Right renal pelvis (tissue), 4 donors: ENCODE data around the gene FAAP100. TPM values are rescaled to one million over a fixed set of nuclear protein-coding genes. Genes with fewer than 3 reads are reported as not detected.
A peak's percentile ranks its signal among the peaks of the same experiment; 100 is the strongest.

ENCODE experiments used
- DNase-seq, 4 donors: peaks; one replicate each; pipeline ENCODE4 v3.0.0-alpha.2; 2013; ENCODE audit warnings: low read depth in 4 of 4, low spot score in 3 of 4, missing footprints in 1 of 4
- polyA plus RNA-seq, 4 donors: library from polyadenylated mRNA; unstranded; fragments of 120-200 nt; gene quantifications; one replicate each; pipeline ENCODE4 v1.2.1, GENCODE V29; 2013; ENCODE audit not compliant: insufficient read length in 4 of 4

FAAP100 gene
- polyA plus RNA-seq, 4 donors, result 23.5 to 31.1 (median 25.0) TPM

DNA sequence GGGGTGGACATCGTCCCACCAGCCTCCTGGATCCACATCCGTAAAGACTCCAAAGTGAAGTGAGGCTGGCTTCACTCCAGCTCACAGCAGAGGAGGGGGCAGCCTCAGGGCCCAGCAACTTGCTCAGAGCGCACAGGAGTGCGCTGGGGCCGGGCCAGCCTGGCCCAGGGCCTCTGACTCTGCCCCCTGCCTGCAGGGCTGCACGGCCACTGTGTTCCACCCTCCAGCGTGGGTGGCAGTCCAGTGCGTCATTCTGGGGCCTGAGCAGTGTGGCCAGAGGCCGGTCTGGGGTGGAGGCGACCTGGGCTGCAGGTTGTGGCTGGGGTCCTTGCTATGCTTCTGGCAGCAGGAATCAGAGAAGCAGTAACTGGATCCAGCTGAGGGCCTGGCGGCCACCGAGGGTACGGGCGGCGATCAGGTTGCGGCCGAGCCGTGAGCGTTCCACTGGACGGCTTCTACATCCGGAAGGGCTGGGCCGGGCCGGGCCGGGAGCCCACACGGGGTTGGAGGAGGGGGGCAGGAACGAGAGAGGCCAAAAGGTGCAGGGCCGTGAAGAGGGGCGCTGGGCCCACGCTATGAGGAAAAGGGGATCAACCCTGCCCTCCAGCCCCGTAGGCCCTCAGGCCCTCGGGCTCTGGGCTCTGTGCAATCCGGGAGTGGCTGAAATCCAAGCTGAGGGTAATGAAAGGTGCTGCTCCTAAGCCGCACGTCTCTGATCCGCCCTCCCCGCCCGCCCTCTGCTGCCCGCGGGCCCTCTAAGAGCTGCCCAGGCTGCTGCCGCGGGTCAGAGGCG, 24.4 kb downstream of the FAAP100 start, which contains the start of gene FSCN2:
Gene FSCN2 (plus strand): TSS at position 787 of the 793 bp plus-strand sequence. CDS start 155 bp downstream, outside the sequence.
- DNase-seq, result no peak

DNA sequence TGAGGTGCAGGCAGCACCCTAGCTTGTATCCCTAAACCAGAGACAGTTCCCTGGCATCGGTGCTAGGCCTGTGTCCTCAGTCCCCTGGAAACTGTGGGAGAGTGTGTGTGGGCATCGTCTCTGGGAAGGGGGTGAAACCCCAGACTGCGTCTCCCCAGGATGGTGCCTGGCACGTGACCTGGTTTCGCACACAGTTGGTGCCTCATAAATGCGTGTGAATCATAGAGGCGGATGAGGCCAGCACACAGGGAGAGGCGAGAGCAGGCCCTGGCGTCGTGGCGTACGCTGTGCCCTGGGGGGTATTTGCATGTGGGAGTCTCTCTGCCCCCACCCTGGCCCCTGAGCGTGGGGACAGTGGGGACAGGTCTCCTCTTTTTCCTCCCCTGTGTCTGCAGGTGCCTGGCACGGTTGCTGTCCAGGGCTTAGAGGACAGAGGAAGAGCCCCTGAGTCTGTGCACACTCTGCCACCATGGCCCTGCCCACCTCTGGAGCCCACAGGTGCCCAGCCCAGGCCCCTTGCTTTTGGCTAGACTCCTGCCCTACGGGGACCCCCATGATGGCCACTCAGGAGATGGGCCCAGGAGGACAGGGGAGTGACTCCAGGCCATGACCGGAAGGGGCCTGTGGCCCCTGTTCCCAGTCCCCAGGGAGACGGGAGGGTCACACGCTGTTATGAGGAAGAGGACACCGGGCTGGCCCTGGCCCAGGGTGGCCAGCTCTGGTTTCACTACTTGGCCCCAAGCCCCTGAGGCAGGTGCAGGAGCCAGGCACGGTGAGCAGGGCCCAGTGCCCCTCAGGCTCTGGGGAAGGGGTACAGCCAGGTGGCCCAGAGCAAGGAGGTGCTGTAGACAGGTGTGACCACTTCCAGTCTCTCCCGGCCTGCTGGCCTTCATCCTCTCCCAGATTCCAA, 25.2 kb downstream of the FAAP100 start:
- DNase-seq, result no peak

DNA sequence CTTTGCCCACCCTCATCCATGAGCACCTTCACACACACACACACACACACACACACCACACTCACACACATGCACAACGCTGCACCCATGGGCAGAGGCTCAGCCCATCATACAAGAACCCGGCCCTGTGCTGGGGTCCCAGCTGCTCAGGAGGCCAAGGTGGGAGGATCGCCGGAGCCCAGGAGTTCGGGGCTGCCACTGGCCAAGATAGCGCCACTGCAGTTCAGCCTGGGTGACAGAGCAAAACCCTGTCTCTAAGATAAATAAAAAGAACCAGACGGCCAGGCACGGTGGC, 27.3 kb downstream of the FAAP100 start:
- no peak for DNase-seq

DNA sequence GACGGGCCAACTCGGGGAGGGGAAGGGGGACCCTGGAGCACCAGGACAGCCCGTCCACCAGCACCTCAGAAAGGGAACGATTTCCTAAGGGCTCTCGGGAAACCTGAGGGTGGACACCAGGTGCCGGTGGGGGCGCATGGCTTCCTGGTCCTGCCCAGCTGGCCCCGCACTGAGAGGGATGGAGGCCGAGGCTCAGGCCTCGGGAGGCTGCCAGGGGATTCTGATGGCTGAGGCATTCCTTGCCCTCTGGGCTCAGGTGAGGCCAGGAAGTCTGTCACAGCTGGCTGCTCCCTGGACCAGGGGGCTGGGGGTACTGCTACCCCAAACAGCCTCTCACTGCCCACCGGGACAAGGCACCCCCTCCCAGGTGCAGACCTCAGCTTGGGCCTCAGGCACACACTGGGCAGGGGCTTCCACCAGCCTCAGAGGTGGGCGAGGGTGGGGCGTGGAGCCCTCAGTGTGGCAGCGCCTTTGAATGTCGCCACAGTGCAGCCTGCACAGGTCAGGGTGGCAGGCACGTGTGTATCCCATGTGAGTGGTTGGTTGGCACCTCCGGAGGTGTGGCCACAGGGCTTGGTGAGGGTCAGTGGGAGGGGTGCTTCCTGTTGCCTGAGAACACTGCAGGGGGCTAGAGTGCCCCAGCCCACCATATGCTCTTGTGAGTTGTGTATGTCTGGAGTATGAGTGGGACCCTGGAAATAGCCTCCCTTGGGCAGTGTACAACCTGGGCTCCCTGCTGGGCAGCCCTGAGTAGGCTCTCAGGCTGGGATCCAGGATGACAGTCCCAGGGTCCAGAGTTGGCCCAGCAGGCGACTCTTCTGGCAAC, 27.9 kb downstream of the FAAP100 start:
- DNase-seq, result no peak

DNA sequence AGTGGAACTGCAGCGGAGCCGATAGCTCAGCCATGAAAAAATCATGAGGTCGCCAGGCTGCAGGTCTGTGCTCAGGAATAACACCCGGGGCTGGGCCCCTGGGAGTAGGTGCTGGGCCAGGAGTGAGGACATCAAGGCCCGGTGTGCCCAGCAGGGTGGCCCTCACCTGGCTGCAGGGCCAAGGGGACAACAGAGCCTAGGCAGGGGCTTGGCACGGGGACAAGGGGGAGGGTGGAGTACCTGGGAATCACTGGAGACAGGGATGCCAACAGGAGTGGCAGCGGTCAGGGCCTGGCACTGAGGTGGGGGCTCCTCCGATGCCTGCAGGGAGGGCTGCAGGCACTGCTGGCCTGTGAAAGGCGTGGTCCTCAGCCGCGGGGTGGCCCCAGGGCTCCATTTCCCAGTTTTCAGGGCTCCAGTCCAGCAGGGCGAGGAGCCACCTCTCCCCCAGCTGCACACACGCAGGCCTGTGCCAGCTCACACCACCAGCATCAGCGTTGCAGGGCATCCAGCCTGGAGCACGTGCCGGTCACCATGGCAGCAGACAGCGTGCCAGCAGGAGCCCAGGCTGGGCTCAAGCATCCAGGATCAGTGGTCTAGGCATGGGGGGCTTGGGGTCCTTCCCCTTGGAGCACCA, 28.6 kb downstream of the FAAP100 start:
- no peak for DNase-seq

DNA sequence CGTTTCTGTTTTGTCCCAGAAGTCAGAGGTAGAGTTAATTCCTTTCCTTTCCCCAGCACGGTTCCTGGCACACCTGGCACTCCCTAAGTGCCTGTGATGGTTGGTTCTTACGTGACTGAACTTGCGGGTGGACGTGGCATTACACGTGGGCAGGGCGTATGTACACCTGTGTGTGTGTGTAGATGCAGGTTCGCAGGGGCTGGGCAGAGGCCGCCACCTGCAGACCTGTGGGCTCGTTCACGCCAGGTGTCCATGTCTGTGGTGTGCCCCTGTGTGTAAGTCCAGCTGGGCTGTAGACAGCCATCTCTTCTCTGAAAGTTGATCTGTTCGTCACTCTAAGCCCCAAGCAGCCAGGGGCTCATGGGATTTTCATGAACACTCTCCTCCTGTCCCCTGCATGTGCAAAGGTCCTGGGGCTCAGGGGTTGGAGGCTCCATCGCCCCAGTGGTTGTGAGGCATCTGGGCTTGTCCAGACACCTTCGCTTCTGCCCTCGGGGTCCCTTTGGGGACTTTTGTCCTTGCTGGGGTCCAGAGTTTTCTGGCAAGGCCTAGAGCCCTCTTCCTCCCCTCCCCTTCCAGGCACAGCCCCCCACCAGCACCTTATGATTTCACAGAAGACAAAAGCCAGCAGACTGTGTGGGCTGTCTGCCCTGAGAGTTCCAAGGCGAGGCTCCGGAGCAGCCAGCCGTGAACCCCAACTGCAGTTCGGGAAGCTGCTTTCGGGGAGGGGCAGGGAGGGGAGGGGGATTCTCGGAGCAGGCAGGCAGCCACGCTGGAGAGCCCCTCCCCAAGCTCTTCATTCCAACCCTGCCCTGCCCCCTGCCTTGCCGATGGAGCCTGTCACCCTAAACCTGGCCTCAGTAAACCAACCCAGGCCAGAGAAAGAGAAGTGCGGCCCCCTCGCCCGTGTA, 29.4 kb downstream of the FAAP100 start:
- DNase-seq, result peak in 2 of 4 donors; percentile 74 to 80

DNA sequence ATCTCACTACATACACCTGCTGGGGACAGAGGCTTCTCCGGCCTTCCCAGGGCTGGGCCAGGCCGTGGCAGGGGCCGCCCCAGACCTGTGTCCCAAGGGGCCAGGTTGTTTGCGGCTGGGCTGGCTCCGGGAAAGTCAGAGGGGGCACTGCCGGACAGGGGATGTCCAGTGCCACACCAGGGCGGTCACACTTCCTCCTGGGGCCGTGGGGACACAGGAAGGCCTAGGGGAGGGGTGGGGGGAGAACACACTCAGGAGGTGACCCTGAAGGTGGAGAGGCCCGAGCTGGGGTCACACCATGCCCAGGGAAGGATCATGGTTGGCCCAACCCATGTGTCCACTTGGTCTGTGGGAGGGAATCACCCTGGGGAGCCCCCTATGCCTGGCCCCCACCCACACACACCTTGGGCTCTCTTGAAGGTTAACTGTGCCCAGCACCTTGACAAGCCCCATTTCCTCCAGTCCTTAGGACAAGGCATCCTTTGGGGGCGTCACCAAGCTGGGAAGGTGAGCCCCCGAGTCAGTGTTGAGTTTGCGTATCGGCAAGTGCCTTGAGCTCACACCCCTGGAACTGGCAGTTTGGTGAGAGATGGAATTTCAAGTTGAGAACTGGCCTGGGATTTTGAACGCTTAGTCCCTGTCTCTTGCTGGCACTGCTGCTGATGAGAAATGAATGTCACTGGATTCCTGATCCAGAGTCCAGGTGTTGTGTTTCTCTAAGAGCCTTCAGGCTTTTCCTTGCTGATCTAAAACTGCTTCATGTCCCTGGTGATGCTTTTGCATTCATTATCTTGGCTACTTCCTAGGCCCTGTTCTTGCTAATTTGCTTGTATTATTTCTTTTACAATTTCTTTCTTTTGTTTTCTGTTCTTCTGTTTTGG, 31.9 kb downstream of the FAAP100 start:
- no peak for DNase-seq

DNA sequence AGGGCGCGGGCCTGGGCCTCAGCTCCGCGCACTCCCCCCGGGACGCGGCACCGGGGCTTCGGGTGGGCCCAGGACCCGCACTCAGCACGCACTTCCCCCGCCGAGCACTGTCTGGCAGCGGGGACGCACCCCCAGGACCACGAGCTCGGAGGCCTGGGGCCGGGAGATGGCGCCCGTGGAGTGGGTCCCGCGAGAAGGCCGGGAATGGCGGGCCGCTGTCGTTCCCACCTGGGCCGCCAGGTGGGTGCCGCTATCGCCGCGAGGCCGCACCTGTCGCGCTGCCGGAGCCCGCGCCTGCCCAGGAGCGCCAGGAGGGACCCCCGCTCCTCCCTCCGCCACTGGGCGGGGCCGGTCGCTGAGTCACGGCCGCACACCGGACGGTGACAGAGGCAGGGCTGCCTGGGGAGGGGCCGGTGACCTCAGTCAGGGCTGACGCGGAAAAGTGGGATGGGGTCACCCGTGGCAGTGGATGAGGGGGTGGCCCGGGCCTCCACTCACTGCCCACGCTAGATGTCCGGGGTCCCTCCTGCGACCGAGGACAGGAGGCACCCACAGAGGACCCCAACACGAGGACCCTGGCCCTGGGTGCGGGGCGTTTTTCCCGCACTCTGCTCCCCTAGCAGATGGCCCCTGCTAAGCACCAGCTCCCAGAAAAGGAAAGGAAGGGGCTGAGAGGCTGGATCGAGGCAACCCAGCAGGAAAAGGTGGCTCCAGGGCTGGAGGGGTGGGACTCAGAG, 32.7 kb downstream of the FAAP100 start:
- DNase-seq, result no peak

DNA sequence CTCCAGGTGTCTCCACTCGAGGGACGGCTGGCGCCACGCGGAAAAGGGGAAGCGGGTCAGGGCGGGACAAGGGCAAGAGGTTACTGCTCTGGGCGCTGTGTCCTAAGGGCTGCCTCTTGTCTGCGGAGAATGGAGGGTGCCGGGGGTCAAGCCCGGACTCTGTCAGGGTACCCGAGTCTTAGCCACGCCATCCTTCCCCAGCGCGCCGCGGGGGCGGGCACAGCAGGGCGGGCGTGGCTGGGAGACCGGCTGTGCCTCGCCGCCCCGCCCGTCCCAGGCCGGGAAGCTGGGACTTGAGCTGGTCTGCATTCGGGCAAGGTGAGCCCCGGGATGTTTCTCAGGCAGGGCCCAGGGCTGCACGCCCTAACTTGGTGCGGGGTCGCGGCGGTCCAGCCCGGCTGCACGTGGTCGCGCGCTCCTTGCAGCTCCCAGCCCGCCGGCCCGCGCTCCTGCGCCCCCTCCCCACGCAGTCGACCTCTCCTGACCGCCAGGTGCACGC, 33.3 kb downstream of the FAAP100 start:
- no peak for DNase-seq

DNA sequence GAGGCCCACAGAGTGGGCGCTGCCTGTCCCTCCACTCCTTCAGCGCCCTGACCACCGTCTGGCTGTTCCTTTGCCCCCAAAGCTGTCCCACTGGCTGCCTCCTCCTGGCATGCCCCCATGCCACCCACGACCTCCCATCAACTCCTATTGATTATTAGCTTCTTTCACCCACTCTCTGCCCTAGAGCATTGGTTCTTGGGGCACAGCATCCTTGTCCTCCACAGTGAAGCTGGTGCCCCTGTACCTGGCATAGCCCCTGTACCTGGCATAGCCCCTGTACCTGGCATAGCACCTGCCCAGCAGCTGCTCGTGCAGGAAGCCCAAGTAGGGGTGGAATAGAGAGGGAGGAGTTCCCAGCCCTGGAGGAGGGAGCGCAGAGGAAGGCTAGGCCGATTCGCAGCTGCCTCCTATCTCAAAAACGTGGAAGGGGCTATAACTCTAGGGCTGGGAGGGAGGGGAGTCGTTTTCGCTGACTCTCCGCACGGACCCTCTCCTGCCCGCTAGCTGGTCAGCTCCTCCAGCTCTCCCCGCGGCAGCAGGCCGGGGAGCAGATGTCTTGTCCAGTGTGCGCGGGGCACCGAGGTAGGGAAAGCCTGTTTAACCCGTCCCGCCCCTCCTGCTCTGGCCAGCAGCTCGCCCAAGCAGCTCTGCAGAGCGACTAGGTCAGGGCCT, 33.9 kb downstream of the FAAP100 start:
- no peak for DNase-seq

DNA sequence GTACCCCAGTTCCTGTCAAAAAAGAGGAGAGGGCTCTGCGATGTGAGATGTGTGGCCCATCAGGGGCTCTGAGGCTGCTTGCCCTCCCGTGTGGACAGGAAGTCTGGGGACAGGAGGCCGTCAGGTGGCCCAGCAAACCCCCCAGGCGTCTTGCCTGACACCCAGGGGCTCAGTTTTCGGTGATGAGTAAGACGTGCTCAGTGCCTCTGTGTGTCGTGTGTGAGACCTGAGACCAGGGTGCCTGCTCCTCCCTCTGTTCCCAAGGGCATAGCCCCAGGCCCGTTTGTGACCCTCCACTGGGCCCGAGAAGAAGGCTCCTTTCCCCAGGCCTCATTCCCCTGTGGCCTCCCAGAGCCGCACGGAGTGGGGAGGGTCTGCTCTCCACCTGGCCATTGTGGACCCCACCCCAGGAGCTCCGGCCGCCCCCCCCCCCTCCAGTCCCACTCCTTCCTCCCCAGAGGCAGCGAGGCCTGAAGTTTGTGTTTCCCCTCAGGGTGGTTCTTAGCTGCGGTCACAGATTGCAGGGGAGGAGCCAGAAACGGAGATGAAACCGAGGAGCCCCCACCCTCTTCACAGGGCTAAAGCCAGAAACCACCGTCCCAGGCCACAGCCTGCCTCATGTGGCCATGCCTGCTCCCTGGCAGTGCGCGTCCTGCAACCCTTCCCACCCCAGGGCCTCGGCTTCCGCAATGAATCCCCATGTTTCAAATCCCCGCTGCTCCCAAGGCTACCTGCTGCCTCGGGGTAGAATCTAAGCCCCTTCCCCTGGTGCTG, 34.6 kb downstream of the FAAP100 start:
- DNase-seq, result no peak

DNA sequence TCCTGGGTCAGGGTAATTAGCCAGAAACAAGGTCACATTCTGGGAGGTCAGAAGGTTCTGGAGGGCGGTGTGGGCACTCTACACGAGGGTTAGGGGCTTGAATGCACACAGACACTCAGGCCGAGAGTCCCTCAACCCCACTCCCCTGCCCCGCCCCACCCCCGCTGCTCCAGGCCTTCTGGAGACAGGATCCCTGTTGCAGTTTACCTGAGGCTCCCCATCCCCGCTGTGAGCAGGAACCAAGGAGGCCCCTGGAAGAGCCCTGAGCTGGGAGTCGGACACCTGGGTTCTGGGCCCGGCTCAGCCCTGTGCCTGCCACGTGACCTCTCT, 35.2 kb downstream of the FAAP100 start:
- no peak for DNase-seq

DNA sequence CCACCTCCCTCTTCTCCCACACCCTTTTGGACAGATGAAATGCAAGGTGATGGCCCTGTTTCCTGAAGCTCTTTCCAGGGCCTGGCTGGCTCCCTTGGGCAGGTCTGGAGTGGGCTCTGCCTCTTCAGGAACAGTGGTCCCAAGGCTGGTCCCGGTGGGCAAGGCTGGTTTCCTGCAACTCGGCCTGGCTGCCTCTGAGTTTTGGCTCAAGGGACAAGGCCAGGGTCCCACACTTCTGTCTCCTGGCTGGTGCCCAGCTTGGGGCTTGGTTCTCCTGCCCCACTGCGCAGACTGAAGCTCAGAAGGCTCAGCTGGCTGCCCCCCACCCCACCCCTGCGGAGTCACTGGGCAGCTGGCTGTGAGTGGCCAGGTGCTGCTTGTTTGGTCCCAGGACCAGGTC, 35.7 kb downstream of the FAAP100 start:
- DNase-seq, result no peak

DNA sequence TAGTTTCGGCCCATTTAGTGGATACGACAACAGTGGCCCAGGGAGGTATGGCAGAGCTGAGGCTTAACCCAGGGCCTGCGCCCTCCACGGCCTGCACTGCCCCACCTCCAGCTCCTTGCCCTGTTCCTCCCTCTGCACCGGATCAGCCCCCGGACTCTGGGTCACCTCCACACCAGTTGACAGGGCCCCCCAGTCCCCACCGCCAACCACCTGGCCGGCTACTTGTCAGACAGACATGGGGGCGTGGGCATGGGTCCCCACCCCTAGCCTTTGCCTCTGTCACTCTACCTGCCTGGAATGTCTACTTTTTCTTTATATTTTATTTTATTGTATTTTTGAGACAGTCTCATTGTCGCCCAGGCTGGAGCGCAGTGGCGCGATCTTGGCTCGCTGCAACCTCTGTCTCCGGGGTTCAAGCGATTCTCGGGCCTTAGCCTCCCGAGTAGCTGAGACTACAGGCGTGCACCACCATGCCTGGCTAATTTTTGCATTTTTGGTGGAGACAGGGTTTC, 36.6 kb downstream of the FAAP100 start:
- DNase-seq, result no peak

DNA sequence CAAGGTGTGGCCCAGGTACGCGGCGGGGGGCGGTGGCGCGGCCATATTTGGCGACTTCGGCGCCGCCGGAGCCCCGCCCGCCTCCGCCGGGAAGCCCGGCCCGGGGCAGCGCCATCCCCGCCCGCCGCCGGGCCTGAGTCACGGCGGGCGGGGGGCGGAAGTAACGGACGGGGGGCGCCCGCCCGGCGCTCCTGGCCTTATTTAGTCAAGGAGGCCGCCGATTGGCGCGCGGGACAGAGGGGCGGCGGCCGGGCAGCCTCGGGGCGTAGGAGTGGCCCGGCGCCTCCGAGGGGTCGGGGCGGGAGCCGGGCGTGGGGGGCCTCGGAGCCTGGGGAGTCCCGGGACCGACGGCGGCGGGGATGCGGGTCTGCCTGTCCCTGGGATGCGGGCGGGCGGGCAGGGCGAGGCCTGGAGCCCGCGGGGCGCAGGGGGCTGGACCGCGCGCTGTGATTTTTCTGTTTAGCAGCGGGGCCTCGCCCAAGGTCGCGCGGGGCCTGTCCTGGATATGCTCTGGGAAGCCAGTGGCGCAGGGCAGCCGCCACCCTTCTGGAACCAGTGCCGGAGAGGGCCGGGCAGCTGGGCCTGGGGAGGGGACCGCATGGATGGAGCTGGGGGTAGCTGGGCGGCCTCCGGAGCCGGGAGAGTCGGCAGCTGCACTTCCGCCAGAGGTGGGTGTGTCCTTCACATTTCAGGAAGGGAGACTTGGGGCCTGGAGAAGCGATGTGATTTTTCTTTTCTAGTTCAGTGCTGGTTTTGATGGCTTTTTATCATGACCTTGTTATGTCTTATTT, 37.2 kb downstream of the FAAP100 start:
- peak in 1 of 4 donors; percentile 65 for DNase-seq

DNA sequence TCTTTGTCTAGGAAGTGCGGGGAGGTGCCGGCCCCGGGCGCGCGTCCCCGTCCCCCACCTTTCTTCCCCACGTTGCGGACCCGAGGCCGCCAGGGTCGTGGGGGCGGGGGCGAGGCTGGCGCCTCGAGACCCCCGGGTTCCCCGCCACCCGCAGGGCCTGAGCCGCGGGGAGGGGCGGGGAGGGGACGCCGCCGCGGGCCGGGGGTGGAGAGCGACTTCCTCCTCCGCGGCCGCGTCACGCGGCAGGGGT, 37.7 kb downstream of the FAAP100 start:
- no peak for DNase-seq
